ENCODE data around the gene COL5A2.

COL5A2 gene

GRCh38 chr2:188997263-188997662, 182.3 kb downstream of the COL5A2 start:
- ATAC-seq (no peak), DNase-seq (ENCODE audit: low spot score in 2 of 2) (no peak)
- Mint-ChIP-seq H3K9me3 (no peaks in the 10 kb centered on the region), H3K36me3 (no peaks in the 10 kb centered on the region), H3K4me1 (no peaks in the 10 kb centered on the region), H3K4me3 (no peak overlapping the region), H3K27ac (no peak overlapping the region)

- DNase-seq (ENCODE audit: low spot score in 2 of 2) (no peak), ATAC-seq (no peak)
- H3K4me1 Mint-ChIP-seq: no peaks in the 10 kb centered on the region
- no peak overlapping the region for H3K27ac Mint-ChIP-seq
- H3K4me3 Mint-ChIP-seq: no peak overlapping the region
- H3K36me3 Mint-ChIP-seq: no peaks in the 10 kb centered on the region
- no peaks in the 10 kb centered on the region for H3K9me3 Mint-ChIP-seq
Observed at GRCh38 chr2:188993247-188993646, 186.3 kb downstream of the COL5A2 start.

GRCh38 chr2:188986839-188987238, 192.7 kb downstream of the COL5A2 start:
- H3K4me1 Mint-ChIP-seq: no peaks in the 10 kb centered on the region
- ATAC-seq: no peak
- no peaks in the 10 kb centered on the region for H3K36me3 Mint-ChIP-seq

GRCh38 chr2:188984680-188985079, 194.9 kb downstream of the COL5A2 start:
- Mint-ChIP-seq H3K4me3 (no peak overlapping the region), H3K4me1 (no peaks in the 10 kb centered on the region), H3K36me3 (no peaks in the 10 kb centered on the region), H3K27ac (no peak overlapping the region), H3K9me3 (no peaks in the 10 kb centered on the region)
- ATAC-seq (no peak), DNase-seq (ENCODE audit: low spot score in 2 of 2) (no peak)

More at GRCh38 chr2:188986839-188987238, 192.7 kb downstream of the COL5A2 start:
- no peak overlapping the region for H3K27ac Mint-ChIP-seq
- H3K9me3 Mint-ChIP-seq: no peaks in the 10 kb centered on the region
- no peak overlapping the region for H3K4me3 Mint-ChIP-seq
- DNase-seq (ENCODE audit: low spot score in 2 of 2): no peak

GRCh38 chr2:188984065-188984491, 195.5 kb downstream of the COL5A2 start:
- H3K9me3 Mint-ChIP-seq: no peaks in the 10 kb centered on the region
- no peaks in the 10 kb centered on the region for H3K4me1 Mint-ChIP-seq
- H3K4me3 Mint-ChIP-seq: no peak overlapping the region
- ATAC-seq (no peak), DNase-seq (ENCODE audit: low spot score in 2 of 2) (no peak)
- H3K36me3 Mint-ChIP-seq: no peaks in the 10 kb centered on the region
- no peak overlapping the region for H3K27ac Mint-ChIP-seq

GRCh38 chr2:188983427-188984064, 196.0 kb downstream of the COL5A2 start:
- ATAC-seq: no peak
- H3K4me1 Mint-ChIP-seq: no peaks in the 10 kb centered on the region
- no peak overlapping the region for H3K4me3 Mint-ChIP-seq
- H3K27ac Mint-ChIP-seq: no peak overlapping the region
- DNase-seq (ENCODE audit: low spot score in 2 of 2): no peak
- H3K9me3 Mint-ChIP-seq: no peaks in the 10 kb centered on the region
- H3K36me3 Mint-ChIP-seq: no peaks in the 10 kb centered on the region

Data from stimulated activated effector memory CD8-positive, alpha-beta T cell treated with anti-CD3 and anti-CD28 coated beads, Interleukin-12 subunit alpha, Interleukin-12 subunit beta, amount 100 ng/mL, for 72 hours (primary cell).